Body of pancreas (tissue), 4 donors: ENCODE measurements around the gene NUDT2. TPM values are rescaled to one million over a fixed set of nuclear protein-coding genes. Genes with fewer than 3 reads are reported as not detected.

ENCODE experiments used
- ATAC-seq: fragments of 150-250 bp; one replicate; pipeline ENCODE4 v1.9.1; 2016
- DNase-seq, 4 donors: peaks; one replicate each; pipeline ENCODE4 v3.0.0-alpha.2; 2019
- H3K27ac ChIP-seq, 4 donors: fragments of 200-600 bp; sonication (generic); 1 replicate in 3 of 4; 2 replicates in 1 of 4; pipeline versions ENCODE4 v1.5.1 to v1.6.1; 2016 to 2019; ENCODE audit warnings: mild to moderate bottlenecking in 1 of 4, mixed read lengths in 1 of 4, moderate library complexity in 1 of 4
- H3K27me3 ChIP-seq, 2 donors: fragments of 200-600 bp; sonication (generic); one replicate each; pipeline ENCODE4 v1.6.0; 2016; ENCODE audit warnings: mild to moderate bottlenecking in 1 of 2
- H3K36me3 ChIP-seq, 2 donors: fragments of 200-600 bp; sonication (generic); replicated peaks in 1 of 2; 2 replicates each; pipeline ENCODE4 v1.5.1; 2016; ENCODE audit warnings: low read depth in 2 of 2; ENCODE audit not compliant: insufficient read depth in 1 of 2
- H3K4me1 ChIP-seq: fragments of 200-600 bp; sonication (generic); one replicate; pipeline ENCODE4 v1.6.0; 2016
- H3K4me3 ChIP-seq, 2 donors: fragments of 200-600 bp; sonication (generic); 1 replicate in 1 of 2; 2 replicates in 1 of 2; pipeline ENCODE4 v1.5.1; 2016 to 2019
- H3K9me3 ChIP-seq, 3 donors: fragments of 200-600 bp; sonication (generic); 1 replicate in 2 of 3; 2 replicates in 1 of 3; pipeline ENCODE4 v1.5.1; 2016
- CTCF ChIP-seq, 7 experiments: fragments of 450-650 bp in 4 of 7; fragments of 200-600 bp in 3 of 7; sonication (generic) in 3 of 7; IDR thresholded peaks; one replicate each; pipeline ENCODE4 v1.5.1; 2016 to 2019; ENCODE audit warnings: antibody characterized with exemption in 7 of 7
- POLR2A ChIP-seq, 3 donors: fragments of 450-650 bp; IDR thresholded peaks; one replicate each; pipeline ENCODE4 v1.6.1; 2016; ENCODE audit warnings: antibody characterized with exemption in 3 of 3, mild to moderate bottlenecking in 2 of 3
- WGBS, 2 donors: methylation state at CpG; one replicate each; pipeline ENCODE4 v1.1.5; 2017; 5-methylcytosine and 5-hydroxymethylcytosine counted together
- intact Hi-C: fragments of 100-400 bp; cut with DNase I; formaldehyde crosslinking; loops from one replicate; pipeline ENCODE4 v1.15.1; 2023
- total RNA-seq, 2 donors: library from RNA; depleted of rRNA; stranded (reverse); fragments of >200 nt; gene quantifications; one replicate each; pipeline ENCODE4 v1.1.0, GENCODE V29; 2016

NUDT2 gene
- total RNA-seq, 2 donors from 2014 or later, result 9.2 to 14.0 TPM

GRCh38 chr9:34369636-34370035 is 40.3 kb downstream of the NUDT2 start:
- H3K9me3 ChIP-seq, result no peaks in the 10 kb centered on the region
- TF ChIP-seq CTCF (IDR thresholded peaks at IDR 0.05) (no peak), POLR2A (IDR thresholded peaks at IDR 0.05) (no peak)
- intact Hi-C loops, result loop anchor here (5.0 kb wide), 1 partner anchor 32 kb away; no protein-coding TSS in a partner anchor
- peaks cover 9 to 16% of the 10 kb centered on the region in 2 donors for H3K36me3 ChIP-seq
- H3K27ac ChIP-seq, result no peak overlapping the region
- no peak for DNase-seq
- H3K4me1 ChIP-seq, result peaks cover 29% of the 10 kb centered on the region
- ATAC-seq, result no peak
- 93 to 96% methylated on average over 4 of the region's 4 CpGs for WGBS, 2 donors
- H3K4me3 ChIP-seq, result no peak overlapping the region
- no peaks in the 10 kb centered on the region for H3K27me3 ChIP-seq

GRCh38 chr9:34370335-34370969 is 41.1 kb downstream of the NUDT2 start:
- Histone ChIP-seq H3K4me1 (peaks cover 29% of the 10 kb centered on the region), H3K36me3 (peaks cover 9 to 16% of the 10 kb centered on the region in 2 donors), H3K9me3 (no peaks in the 10 kb centered on the region), H3K27ac (no peak overlapping the region), H3K4me3 (no peak overlapping the region), H3K27me3 (no peaks in the 10 kb centered on the region)
- DNase-seq, result no peak
- no peak for ATAC-seq
- TF ChIP-seq CTCF (IDR thresholded peaks at IDR 0.05), result no peak
- no peak for TF ChIP-seq POLR2A (IDR thresholded peaks at IDR 0.05)
- intact Hi-C loops, result loop anchor here (5.0 kb wide), 1 partner anchor 33 kb away; no protein-coding TSS in a partner anchor
- 82 to 86% methylated on average over 15 to 23 of the region's 23 CpGs for WGBS, 2 donors

- Histone ChIP-seq H3K9me3 (no peaks in the 10 kb centered on the region), H3K36me3 (peaks cover 9 to 16% of the 10 kb centered on the region in 2 donors), H3K27ac (no peak overlapping the region), H3K4me3 (no peak overlapping the region), H3K4me1 (peaks cover 34% of the 10 kb centered on the region), H3K27me3 (no peaks in the 10 kb centered on the region)
- ATAC-seq (no peak), DNase-seq (no peak)
- WGBS, 2 donors, result 89 to 91% methylated on average over 88 to 98 of the region's 105 CpGs
- no peak for TF ChIP-seq CTCF (IDR thresholded peaks at IDR 0.05)
- TF ChIP-seq POLR2A (IDR thresholded peaks at IDR 0.05), result no peak
- intact Hi-C loops, result loop anchor here (5.0 kb wide), 1 partner anchor 34 kb away; no protein-coding TSS in a partner anchor
These were observed 41.9 kb downstream of the NUDT2 start for GRCh38 chr9:34370970-34371880.

- H3K9me3 ChIP-seq, result no peaks in the 10 kb centered on the region
- H3K27ac ChIP-seq, result no peak overlapping the region
- TF ChIP-seq CTCF (IDR thresholded peaks at IDR 0.05) (no peak), POLR2A (IDR thresholded peaks at IDR 0.05) (no peak)
- intact Hi-C loops, result loop anchor here (5.0 kb wide), 1 partner anchor 35 kb away; no protein-coding TSS in a partner anchor
- 93 to 96% methylated on average over 47 of the region's 60 CpGs for WGBS, 2 donors
- H3K36me3 ChIP-seq, result peaks cover 9 to 16% of the 10 kb centered on the region in 2 donors
- no peak overlapping the region for H3K4me3 ChIP-seq
- H3K27me3 ChIP-seq, result no peaks in the 10 kb centered on the region
- no peak for DNase-seq
- no peak for ATAC-seq
- peaks cover 29% of the 10 kb centered on the region for H3K4me1 ChIP-seq
These were observed 42.6 kb downstream of the NUDT2 start for GRCh38 chr9:34371886-34372466.
